Measurements from ENCODE around the gene IFNB1.

IFNB1 gene

DNA sequence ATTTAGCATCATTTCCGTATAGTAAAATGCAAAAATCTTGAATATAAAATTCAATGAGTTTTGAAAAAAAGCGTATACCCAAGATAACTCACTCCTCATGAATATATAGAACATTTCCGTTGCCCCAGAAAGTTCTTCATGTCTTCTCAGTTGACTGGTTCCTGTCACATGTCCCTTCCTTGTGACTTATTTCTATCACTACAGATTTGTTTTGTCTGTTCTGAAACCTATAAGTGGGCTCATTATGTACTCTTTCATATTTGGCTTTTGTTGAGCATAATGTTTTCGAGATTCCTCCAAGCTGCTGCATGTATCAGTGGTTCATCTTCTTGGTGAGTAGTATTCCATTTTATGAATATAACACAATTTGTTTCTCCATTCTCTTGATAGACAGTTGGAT, 35.3 kb downstream of the IFNB1 start:
- H3K27ac Mint-ChIP-seq: no peak overlapping the region
- no peaks in the 10 kb centered on the region for H3K9me3 Mint-ChIP-seq
- peaks cover 8% of the 10 kb centered on the region for H3K27me3 Mint-ChIP-seq
- H3K4me1 Mint-ChIP-seq: peaks cover 15% of the 10 kb centered on the region
- H3K4me3 Mint-ChIP-seq: no peak overlapping the region
- DNase-seq: no peak
- peaks cover 4% of the 10 kb centered on the region for H3K36me3 Mint-ChIP-seq
- CTCF ChIA-PET: no interaction called here

DNA sequence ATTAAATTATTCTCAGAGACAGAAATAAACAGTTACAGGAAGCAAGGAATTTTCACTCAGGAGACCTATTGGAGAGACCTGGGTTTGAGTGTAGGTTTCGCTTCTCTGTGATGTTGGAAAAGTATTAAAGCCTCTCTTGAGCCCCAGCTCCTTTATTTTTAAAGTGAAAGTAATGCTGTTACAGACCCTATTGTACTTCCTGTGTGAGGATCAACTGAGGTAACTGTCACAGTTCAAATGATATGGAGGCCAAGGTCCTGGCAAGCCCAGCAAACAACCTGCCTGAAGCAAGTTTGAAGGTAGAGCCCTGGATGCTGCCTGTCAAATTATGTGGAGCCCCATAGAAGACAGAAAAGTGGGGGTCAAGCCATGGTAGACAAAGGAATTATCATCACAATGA, 38.4 kb downstream of the IFNB1 start:
- Mint-ChIP-seq H3K27me3 (no peaks in the 10 kb centered on the region), H3K27ac (peak overlapping the region; percentile 58), H3K9me3 (no peaks in the 10 kb centered on the region), H3K36me3 (peaks cover 7% of the 10 kb centered on the region), H3K4me1 (peaks cover 10% of the 10 kb centered on the region), H3K4me3 (no peak overlapping the region)
- CTCF ChIA-PET: interaction anchor here (0.7 kb wide), 1 partner anchor 40 kb away, joined by 4 read pairs; no protein-coding TSS in a partner anchor
- no peak for DNase-seq

- no peaks in the 10 kb centered on the region for H3K9me3 Mint-ChIP-seq
- H3K27ac Mint-ChIP-seq: no peak overlapping the region
- CTCF ChIA-PET: interaction anchor here (1.0 to 1.4 kb wide), 2 partner anchors 18 to 23 kb away, joined by 3 read pairs; no protein-coding TSS in a partner anchor
- no peak overlapping the region for H3K4me3 Mint-ChIP-seq
- H3K36me3 Mint-ChIP-seq: peaks cover 7% of the 10 kb centered on the region
- H3K4me1 Mint-ChIP-seq: peaks cover 21% of the 10 kb centered on the region
- no peak for DNase-seq
- H3K27me3 Mint-ChIP-seq: no peaks in the 10 kb centered on the region
Measured at GRCh38 chr9:21037278-21037677, 40.5 kb downstream of the IFNB1 start.

DNA sequence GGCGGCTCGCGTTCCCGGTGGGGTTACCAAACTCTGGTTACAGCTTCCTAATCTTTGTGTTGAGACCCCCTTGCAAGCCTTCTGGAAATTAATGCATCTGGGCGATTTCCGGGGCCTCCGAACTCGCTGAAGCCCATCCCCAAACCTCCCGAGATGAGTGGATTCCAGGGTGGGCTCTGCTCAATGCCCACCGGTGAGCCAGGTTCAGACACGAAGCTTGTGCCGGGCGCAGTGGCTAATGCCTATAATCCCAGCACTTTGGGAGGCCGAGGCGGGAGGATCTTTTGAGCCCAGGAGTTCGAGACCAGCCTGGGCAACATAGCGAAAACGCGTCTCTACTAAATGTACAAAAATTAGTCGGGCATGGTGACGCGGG, 45.9 kb downstream of the IFNB1 start:
- peak overlapping the region; percentile 75 for H3K27ac Mint-ChIP-seq
- CTCF ChIA-PET: interaction anchor here (0.6 to 2.5 kb wide), 6 partner anchors 8 to 1064 kb away, joined by 3 to 9 read pairs (median 3); no protein-coding TSS in a partner anchor
- no peak overlapping the region for H3K4me3 Mint-ChIP-seq
- H3K36me3 Mint-ChIP-seq: peaks cover 21% of the 10 kb centered on the region
- no peaks in the 10 kb centered on the region for H3K9me3 Mint-ChIP-seq
- peaks cover 32% of the 10 kb centered on the region for H3K4me1 Mint-ChIP-seq
- no peaks in the 10 kb centered on the region for H3K27me3 Mint-ChIP-seq
- no peak for DNase-seq

DNA sequence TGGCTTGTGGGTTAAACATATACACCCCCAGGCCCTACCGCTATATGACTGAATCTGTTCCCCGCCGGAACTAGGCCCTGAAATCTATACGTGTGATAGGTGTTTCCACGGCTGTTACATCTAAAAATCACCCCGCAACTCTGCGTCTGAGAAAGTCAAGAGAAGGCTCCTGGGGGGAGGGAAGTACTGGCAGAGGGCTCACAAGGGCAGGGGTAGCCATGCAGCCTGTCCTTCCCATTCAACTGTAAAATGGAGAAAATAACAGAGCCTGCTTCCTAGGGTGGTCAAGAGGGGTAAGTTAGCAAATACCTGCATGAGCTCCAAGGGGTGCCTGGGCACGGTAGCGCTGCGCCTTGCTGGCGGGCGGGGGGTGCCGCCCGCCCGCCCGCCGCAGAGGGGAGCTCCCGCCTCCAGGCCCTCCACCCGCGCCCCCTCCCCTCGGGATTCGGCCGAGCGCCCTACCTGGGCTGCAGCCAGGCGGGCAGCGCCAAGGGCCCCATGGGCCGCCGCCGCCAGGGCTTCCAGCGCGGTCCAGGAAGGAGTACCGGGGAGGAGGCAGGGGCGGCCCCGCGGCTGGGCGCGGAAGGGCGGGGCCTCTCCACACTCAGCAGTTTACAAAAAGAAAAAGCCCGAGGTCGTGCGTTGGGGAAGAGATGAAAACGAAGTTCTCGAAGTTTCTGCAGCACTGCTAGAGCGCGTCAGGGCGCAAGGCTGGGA, 46.5 kb downstream of the IFNB1 start, which contains the start of gene HACD4:
HACD4 (minus strand) TSS at position 550 of the 717 bp plus-strand sequence; CDS start at position 500, 50 bp downstream.
- Mint-ChIP-seq H3K27ac (peak within 1 kb of the TSS; percentile 75), H3K4me3 (no peak within 1 kb of the TSS)
- CTCF ChIA-PET: interaction anchor here (0.9 to 2.5 kb wide), 6 partner anchors 9 to 1064 kb away, joined by 3 to 9 read pairs (median 3); no protein-coding TSS in a partner anchor

DNA sequence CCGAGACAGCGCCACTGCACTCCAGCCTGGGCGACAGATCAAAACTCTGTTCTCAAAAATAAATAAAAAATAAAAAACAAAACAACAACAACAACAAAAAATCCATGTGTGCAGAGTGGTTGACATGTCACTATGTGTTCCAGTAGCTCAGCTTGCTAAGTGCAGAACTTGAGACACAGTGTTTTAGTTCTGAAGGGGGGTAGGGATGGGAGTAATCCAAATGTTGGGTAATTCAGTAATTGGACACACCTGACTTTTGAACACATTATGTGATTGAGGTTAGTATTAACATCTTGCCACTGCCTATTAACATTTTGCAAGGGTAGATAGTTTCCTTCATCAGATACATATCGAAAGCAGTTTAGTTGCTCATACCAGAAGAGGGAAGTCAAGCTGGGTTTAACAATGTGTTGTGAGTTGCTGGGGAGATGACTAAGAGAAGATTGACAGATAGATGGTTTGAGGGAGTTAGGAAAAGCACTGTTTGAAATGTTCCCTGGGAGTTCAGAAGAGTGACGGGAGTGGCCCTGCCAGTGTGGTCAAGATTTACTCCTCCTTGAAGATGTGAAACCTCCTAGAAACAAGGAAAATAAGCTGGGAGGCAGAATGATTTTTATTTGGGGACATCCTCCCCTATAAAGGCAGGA, 47.2 kb downstream of the IFNB1 start:
- no peak overlapping the region for H3K27ac Mint-ChIP-seq
- CTCF ChIA-PET: interaction anchor here (0.9 to 2.5 kb wide), 5 partner anchors 10 to 102 kb away, joined by 3 to 9 read pairs (median 3); no protein-coding TSS in a partner anchor
- H3K9me3 Mint-ChIP-seq: no peaks in the 10 kb centered on the region
- no peak overlapping the region for H3K4me3 Mint-ChIP-seq
- H3K36me3 Mint-ChIP-seq: peaks cover 32% of the 10 kb centered on the region
- H3K4me1 Mint-ChIP-seq: peaks cover 39% of the 10 kb centered on the region
- DNase-seq: peak; percentile 27
- no peaks in the 10 kb centered on the region for H3K27me3 Mint-ChIP-seq

More for the DNA sequence above, 46.5 kb downstream of the IFNB1 start, which contains the start of gene HACD4:
- Mint-ChIP-seq H3K4me1 (peaks cover 33% of the 10 kb centered on the region), H3K27me3 (no peaks in the 10 kb centered on the region), H3K9me3 (no peaks in the 10 kb centered on the region), H3K36me3 (peaks cover 25% of the 10 kb centered on the region)
- DNase-seq: peak; percentile 81

DNA sequence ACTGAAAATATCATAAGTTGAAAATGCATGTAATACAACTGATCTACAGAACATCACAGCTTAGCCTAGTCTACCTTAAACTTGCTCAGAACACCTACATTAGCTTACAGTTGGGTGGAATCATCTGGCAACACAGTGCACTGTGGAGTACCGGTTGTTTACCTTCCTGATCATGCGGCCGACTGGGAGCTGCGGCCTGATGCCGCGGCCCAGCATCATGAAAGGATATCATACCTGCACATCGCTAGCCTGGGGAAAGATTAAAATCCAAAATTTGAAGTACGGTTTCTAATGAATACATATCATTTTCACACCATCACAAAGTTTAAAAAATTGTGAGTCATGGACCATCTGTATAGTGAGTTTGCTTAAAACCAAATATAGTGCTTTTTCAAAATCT, 48.1 kb downstream of the IFNB1 start:
- H3K27me3 Mint-ChIP-seq: no peaks in the 10 kb centered on the region
- H3K9me3 Mint-ChIP-seq: no peaks in the 10 kb centered on the region
- peaks cover 39% of the 10 kb centered on the region for H3K4me1 Mint-ChIP-seq
- peaks cover 36% of the 10 kb centered on the region for H3K36me3 Mint-ChIP-seq
- no peak for DNase-seq
- no peak overlapping the region for H3K27ac Mint-ChIP-seq
- no peak overlapping the region for H3K4me3 Mint-ChIP-seq
- CTCF ChIA-PET: interaction anchor here (1.7 to 2.5 kb wide), 2 partner anchors 49 to 81 kb away, joined by 5 to 9 read pairs; no protein-coding TSS in a partner anchor

GRCh38 chr9:21028466-21028865, 49.3 kb downstream of the IFNB1 start:
- Mint-ChIP-seq H3K36me3 (peaks cover 43% of the 10 kb centered on the region), H3K4me1 (peaks cover 43% of the 10 kb centered on the region), H3K4me3 (no peak overlapping the region), H3K27ac (no peak overlapping the region), H3K9me3 (no peaks in the 10 kb centered on the region), H3K27me3 (no peaks in the 10 kb centered on the region)
- CTCF ChIA-PET: no interaction called here
- no peak for DNase-seq

GRCh38 chr9:21027295-21027694, 50.4 kb downstream of the IFNB1 start:
- no peak for DNase-seq

More at GRCh38 chr9:21027295-21027694, 50.4 kb downstream of the IFNB1 start:
- Mint-ChIP-seq H3K27ac (no peak overlapping the region), H3K9me3 (peaks cover 2% of the 10 kb centered on the region), H3K4me3 (no peak overlapping the region), H3K4me1 (peaks cover 35% of the 10 kb centered on the region), H3K36me3 (peaks cover 48% of the 10 kb centered on the region), H3K27me3 (no peaks in the 10 kb centered on the region)
- CTCF ChIA-PET: interaction anchor here (1.0 kb wide), 1 partner anchor 9 kb away, joined by 3 read pairs; no protein-coding TSS in a partner anchor

All from activated naive CD4-positive, alpha-beta T cell treated with anti-CD3 and anti-CD28 coated beads, Interleukin-2, amount 10 ng/mL, durations not matched to agents 7 days and 5 days (primary cell).